ENCODE measurements around the gene UBE2O. TPM values are rescaled to one million over a fixed set of nuclear protein-coding genes. Genes with fewer than 3 reads are reported as not detected.

UBE2O gene
- total RNA-seq, 2 experiments from 2014 or later: 43.4 to 79.6 TPM

- peaks cover 95% of the 10 kb centered on the region for H3K79me2 ChIP-seq (ENCODE audit: insufficient read depth, low read depth, low read length)
- peak overlapping the region; percentile 65 for H3K4me2 ChIP-seq (ENCODE audit: low read length)
- H2AFZ ChIP-seq (ENCODE audit: low read length): no peak overlapping the region
- BruUV-seq (replicated peaks): no TSS peak
- ChIA-PET CTCF (ENCODE audit: unreplicated experiment) (interaction anchor here (1.6 kb wide), 1 partner anchor 21 kb away, joined by 3 read pairs; no protein-coding TSS in a partner anchor), POLR2A (interaction anchor here (1.1 to 2.5 kb wide), 3 partner anchors 13 to 16 kb away, joined by 5 to 12 read pairs (median 6); no protein-coding TSS in a partner anchor)
- peak overlapping the region; percentile 92 for H3K27ac ChIP-seq (ENCODE audit: low read depth, low read length, poor library complexity, severe bottlenecking)
- H4K20me1 ChIP-seq (ENCODE audit: insufficient read depth, low read length): no peaks in the 10 kb centered on the region
- DNase-seq (ENCODE audit: low spot score): peak; percentile 45
- TF ChIP-seq CTCF (conservative IDR thresholded peaks at IDR 0.05; ENCODE audit: low read length): no peak
- TF ChIP-seq EZH2phosphoT487 (IDR thresholded peaks at IDR 0.05; ENCODE audit: borderline replicate concordance, low read depth, low read length): no peak
- no peaks in the 10 kb centered on the region for H3K9me3 ChIP-seq (ENCODE audit: low read length)
- intact Hi-C loops (cut with micrococcal nuclease; ENCODE audit: unreplicated experiment): loop anchor here (2.0 kb wide), 1 partner anchor 21 kb away; the partner anchor contains the start of gene UBE2O
- peaks cover 85% of the 10 kb centered on the region for H3K4me1 ChIP-seq (ENCODE audit: insufficient read depth, low read length, poor library complexity, severe bottlenecking)
- peak overlapping the region; percentile 26 for H3K4me3 ChIP-seq (ENCODE audit: low read depth, low read length, poor library complexity, severe bottlenecking)
- H3K36me3 ChIP-seq (ENCODE audit: insufficient read depth, low read length): peaks cover 15% of the 10 kb centered on the region; the same call in 1 of the 2 replicates
- no peaks in the 10 kb centered on the region for H3K9me2 ChIP-seq (ENCODE audit: insufficient read depth, low read length)
These were observed 20.9 kb downstream of the UBE2O start for GRCh38 chr17:76432004-76432403.

GRCh38 chr17:76431509-76431908 is 21.4 kb downstream of the UBE2O start:
- Histone ChIP-seq H3K27ac (ENCODE audit: low read depth, low read length, poor library complexity, severe bottlenecking) (peak overlapping the region; percentile 92), H3K4me3 (ENCODE audit: low read depth, low read length, poor library complexity, severe bottlenecking) (peak overlapping the region; percentile 26), H3K79me2 (ENCODE audit: insufficient read depth, low read depth, low read length) (peaks cover 96% of the 10 kb centered on the region), H3K36me3 (ENCODE audit: insufficient read depth, low read length) (peaks cover 15% of the 10 kb centered on the region; the same call in 1 of the 2 replicates), H3K4me1 (ENCODE audit: insufficient read depth, low read length, poor library complexity, severe bottlenecking) (peaks cover 90% of the 10 kb centered on the region), H3K9me3 (ENCODE audit: low read length) (no peaks in the 10 kb centered on the region), H2AFZ (ENCODE audit: low read length) (no peak overlapping the region), H3K4me2 (ENCODE audit: low read length) (peak overlapping the region; percentile 65), H3K9me2 (ENCODE audit: insufficient read depth, low read length) (no peaks in the 10 kb centered on the region), H4K20me1 (ENCODE audit: insufficient read depth, low read length) (no peaks in the 10 kb centered on the region)
- BruUV-seq (replicated peaks): no TSS peak
- ChIA-PET CTCF (ENCODE audit: unreplicated experiment) (interaction anchor here (1.6 kb wide), 1 partner anchor 21 kb away, joined by 3 read pairs; no protein-coding TSS in a partner anchor), POLR2A (interaction anchor here (1.1 to 2.5 kb wide), 4 partner anchors 14 to 21 kb away, joined by 3 to 12 read pairs (median 6); no protein-coding TSS in a partner anchor)
- no peak for TF ChIP-seq CTCF (conservative IDR thresholded peaks at IDR 0.05; ENCODE audit: low read length)
- TF ChIP-seq EZH2phosphoT487 (IDR thresholded peaks at IDR 0.05; ENCODE audit: borderline replicate concordance, low read depth, low read length): no peak
- intact Hi-C loops (cut with micrococcal nuclease; ENCODE audit: unreplicated experiment): no loop called here
- DNase-seq (ENCODE audit: low spot score): no peak

GRCh38 chr17:76428511-76428910 is 24.4 kb downstream of the UBE2O start:
- H3K4me3 ChIP-seq (ENCODE audit: low read depth, low read length, poor library complexity, severe bottlenecking): peak overlapping the region; percentile 59
- H3K36me3 ChIP-seq (ENCODE audit: insufficient read depth, low read length): peaks cover 4% of the 10 kb centered on the region; the same call in 1 of the 2 replicates
- BruUV-seq (replicated peaks): no TSS peak
- H3K79me2 ChIP-seq (ENCODE audit: insufficient read depth, low read depth, low read length): peaks cover 91% of the 10 kb centered on the region
- ChIA-PET CTCF (ENCODE audit: unreplicated experiment) (interaction anchor here (1.3 to 2.0 kb wide), 2 partner anchors 20 to 30 kb away, joined by 4 to 5 read pairs; no protein-coding TSS in a partner anchor), POLR2A (interaction anchor here (0.7 to 2.8 kb wide), 9 partner anchors 11 to 518 kb away, joined by 3 to 17 read pairs (median 5); partner anchors contain the start of gene RHBDF2)
- peak overlapping the region; percentile 92 for H3K27ac ChIP-seq (ENCODE audit: low read depth, low read length, poor library complexity, severe bottlenecking)
- no peak for DNase-seq (ENCODE audit: low spot score)
- TF ChIP-seq EZH2phosphoT487 (IDR thresholded peaks at IDR 0.05; ENCODE audit: borderline replicate concordance, low read depth, low read length) (no peak), CTCF (conservative IDR thresholded peaks at IDR 0.05; ENCODE audit: low read length) (no peak)
- peak overlapping the region; percentile 82 for H3K4me2 ChIP-seq (ENCODE audit: low read length)
- intact Hi-C loops (cut with micrococcal nuclease; ENCODE audit: unreplicated experiment): loop anchor here (2.0 kb wide), 1 partner anchor 52 kb away; no protein-coding TSS in a partner anchor
- H3K4me1 ChIP-seq (ENCODE audit: insufficient read depth, low read length, poor library complexity, severe bottlenecking): peaks cover 96% of the 10 kb centered on the region
- 0 out of 2 replicates have a peak, but pooled peaks cover 4% of the 10 kb centered on the region for H3K9me3 ChIP-seq (ENCODE audit: low read length)
- no peaks in the 10 kb centered on the region for H3K9me2 ChIP-seq (ENCODE audit: insufficient read depth, low read length)
- H4K20me1 ChIP-seq (ENCODE audit: insufficient read depth, low read length): no peaks in the 10 kb centered on the region
- no peak overlapping the region for H2AFZ ChIP-seq (ENCODE audit: low read length)
